H1 (cell line): Measurements from ENCODE around the gene TMPO. TPM values are rescaled to one million over a fixed set of nuclear protein-coding genes. Genes with fewer than 3 reads are reported as not detected.

Experiments used
- CTCF ChIA-PET: fragments of 300-600 bp; sonication (Branson Sonifier 250); formaldehyde crosslinking; loops from one replicate; lab custom pipeline; 2021; ENCODE audit not compliant: partially characterized antibody; lab: Charles Lee
- POLR2A ChIA-PET: fragments of 300-600 bp; sonication (Branson Sonifier 250); formaldehyde crosslinking; loops from one replicate; lab custom pipeline; 2021; ENCODE audit warnings: inconsistent platforms; ENCODE audit not compliant: partially characterized antibody; lab: Charles Lee
- DNase-seq, 2 experiments: peaks; one replicate each; pipeline versions ENCODE4 v3.0.0 to v3.0.0-alpha.2; 2010 to 2022; ENCODE audit warnings: low spot score in 2 of 2, low read depth in 1 of 2, mixed read lengths in 1 of 2
- FAIRE-seq: peaks from 2 replicates; lab custom pipeline; 2011; peaks lifted over from hg19 to GRCh38; lab: Jason Lieb, UNC
- H2AFZ ChIP-seq: 2 replicates; pipeline ENCODE4 v1.8.1; 2012; ENCODE audit warnings: low read length, inconsistent platforms
- H2AK5ac ChIP-seq: 2 replicates; pipeline ENCODE4 v1.6.1; 2013; ENCODE audit warnings: low read depth, low read length
- H2BK120ac ChIP-seq: replicated peaks from 2 replicates; pipeline ENCODE3; 2013; ENCODE audit warnings: low read depth, low read length, inconsistent platforms
- H2BK12ac ChIP-seq: 2 replicates; pipeline ENCODE4 v1.6.1; 2013; ENCODE audit warnings: low read depth, low read length
- H2BK15ac ChIP-seq: 2 replicates; pipeline ENCODE4 v1.6.1; 2013; ENCODE audit warnings: low read length
- H2BK20ac ChIP-seq: 2 replicates; pipeline ENCODE4 v1.6.1; 2013; ENCODE audit warnings: low read length
- H2BK5ac ChIP-seq: 2 replicates; pipeline ENCODE4 v1.6.1; 2013; ENCODE audit warnings: low read depth, low read length
- H3K14ac ChIP-seq: 2 replicates; pipeline ENCODE4 v1.6.1; 2013; ENCODE audit warnings: inconsistent platforms; ENCODE audit not compliant: insufficient read length
- H3K18ac ChIP-seq: 2 replicates; pipeline ENCODE4 v1.6.1; 2013; ENCODE audit warnings: low read length; ENCODE audit errors: extremely low read depth
- H3K23ac ChIP-seq: 2 replicates; pipeline ENCODE4 v1.6.1; 2013; ENCODE audit warnings: inconsistent platforms; ENCODE audit not compliant: insufficient read length
- H3K23me2 ChIP-seq: 2 replicates; pipeline ENCODE4 v1.6.1; 2013; ENCODE audit warnings: low read depth, low read length
- H3K27ac ChIP-seq: 2 replicates; pipeline ENCODE4 v1.6.1; 2011; ENCODE audit warnings: low read depth, low read length, inconsistent platforms
- H3K27me3 ChIP-seq, 4 experiments: replicated peaks in 1 of 4; 1 replicate in 1 of 4; 2 replicates in 3 of 4; pipeline versions ENCODE4 v1.6.1 to v1.8.1; 2011 to 2013; ENCODE audit warnings: low read length in 3 of 4, mild to moderate bottlenecking in 3 of 4, inconsistent platforms in 2 of 4, mixed read lengths in 2 of 4, moderate library complexity in 1 of 4; ENCODE audit not compliant: control insufficient read depth in 3 of 4, insufficient read depth in 3 of 4; ENCODE audit errors: extremely low read depth in 1 of 4
- H3K36me3 ChIP-seq, 4 experiments: 2 replicates each; pipeline versions ENCODE4 v1.6.1 to v1.8.1; 2011 to 2013; ENCODE audit warnings: mild to moderate bottlenecking in 4 of 4, low read length in 3 of 4, moderate library complexity in 2 of 4, control low read depth in 1 of 4, inconsistent platforms in 1 of 4; ENCODE audit not compliant: insufficient read depth in 4 of 4, control insufficient read depth in 2 of 4
- H3K4ac ChIP-seq: replicated peaks from 2 replicates; pipeline ENCODE3; 2013; ENCODE audit warnings: low read length, low read depth, mixed read lengths, inconsistent platforms; ENCODE audit not compliant: insufficient read length
- H3K4me1 ChIP-seq, 4 experiments: replicated peaks in 1 of 4; 1 replicate in 1 of 4; 2 replicates in 3 of 4; pipeline versions ENCODE4 v1.6.1 to v1.8.1; 2011 to 2013; ENCODE audit warnings: low read length in 3 of 4, inconsistent platforms in 2 of 4, mixed read lengths in 1 of 4; ENCODE audit not compliant: insufficient read depth in 4 of 4, control insufficient read depth in 3 of 4
- H3K4me2 ChIP-seq, 2 experiments: 2 replicates each; pipeline versions ENCODE4 v1.6.1 to v1.8.1; 2011 to 2013; ENCODE audit warnings: low read depth in 2 of 2, low read length in 2 of 2, control low read depth in 1 of 2, inconsistent platforms in 1 of 2, mild to moderate bottlenecking in 1 of 2; ENCODE audit not compliant: insufficient read depth in 1 of 2
- H3K4me3 ChIP-seq, 4 experiments: fragments of 200-600, 300-600 bp in 1 of 4; sonication (generic), shearing (Covaris generic), sonication (Bioruptor Twin) in 1 of 4; 2 replicates each; pipeline versions ENCODE4 v1.5.1 to v1.8.1; 2011 to 2016; ENCODE audit warnings: low read length in 4 of 4, low read depth in 3 of 4, control low read depth in 2 of 4, inconsistent platforms in 2 of 4, mild to moderate bottlenecking in 2 of 4, mixed read lengths in 1 of 4, moderate library complexity in 1 of 4; ENCODE audit not compliant: insufficient read depth in 2 of 4; ENCODE audit errors: extremely low read depth in 1 of 4
- H3K56ac ChIP-seq: replicated peaks from 2 replicates; pipeline ENCODE3; 2013; ENCODE audit warnings: low read depth, mild to moderate bottlenecking, mixed read lengths, low read length, inconsistent platforms; ENCODE audit not compliant: insufficient read length
- H3K79me1 ChIP-seq: 2 replicates; pipeline ENCODE4 v1.6.1; 2013; ENCODE audit warnings: low read depth, low read length, control low read depth
- H3K79me2 ChIP-seq, 2 experiments: 2 replicates each; pipeline versions ENCODE4 v1.6.1 to v1.8.1; 2012 to 2013; ENCODE audit warnings: low read length in 2 of 2, mild to moderate bottlenecking in 2 of 2, inconsistent platforms in 1 of 2; ENCODE audit not compliant: insufficient read depth in 2 of 2, control insufficient read depth in 1 of 2
- H3K9ac ChIP-seq, 4 experiments: replicated peaks in 1 of 4; 1 replicate in 1 of 4; 2 replicates in 3 of 4; pipeline versions ENCODE4 v1.6.1 to v1.8.1; 2011 to 2013; ENCODE audit warnings: low read depth in 3 of 4, low read length in 3 of 4, control low read depth in 2 of 4, mild to moderate bottlenecking in 2 of 4, moderate library complexity in 2 of 4, inconsistent platforms in 1 of 4; ENCODE audit errors: extremely low read depth in 1 of 4
- H3K9me3 ChIP-seq, 2 experiments: 2 replicates each; pipeline versions ENCODE4 v1.6.1 to v1.8.1; 2012 to 2013; ENCODE audit warnings: mild to moderate bottlenecking in 2 of 2, moderate library complexity in 2 of 2, control low read depth in 1 of 2, inconsistent platforms in 1 of 2, low read depth in 1 of 2, low read length in 1 of 2, mixed read lengths in 1 of 2; ENCODE audit not compliant: insufficient read depth in 2 of 2
- H4K20me1 ChIP-seq, 2 experiments: replicated peaks in 1 of 2; 2 replicates each; pipeline versions ENCODE3 to v1.8.1; 2011 to 2013; ENCODE audit warnings: inconsistent platforms in 2 of 2, low read length in 2 of 2, mild to moderate bottlenecking in 1 of 2; ENCODE audit not compliant: insufficient read depth in 2 of 2, control insufficient read depth in 1 of 2
- H4K5ac ChIP-seq: 2 replicates; pipeline ENCODE4 v1.6.1; 2013; ENCODE audit warnings: low read length, low read depth, mixed read lengths, inconsistent platforms; ENCODE audit not compliant: insufficient read length
- H4K8ac ChIP-seq: 2 replicates; pipeline ENCODE4 v1.8.0; 2013; ENCODE audit warnings: mild to moderate bottlenecking, moderate library complexity, low read length, inconsistent platforms; ENCODE audit not compliant: insufficient read depth; ENCODE audit errors: extremely low read depth
- H4K91ac ChIP-seq: replicated peaks from 2 replicates; pipeline ENCODE3; 2013; ENCODE audit warnings: low read length, mixed read lengths, inconsistent platforms; ENCODE audit not compliant: insufficient read length
- BACH1 ChIP-seq: IDR thresholded peaks from 2 replicates; pipeline ENCODE4 v1.6.1; 2012; ENCODE audit warnings: low read length, improper control_type of control experiment
- E2F6 ChIP-seq: IDR thresholded peaks from 2 replicates; pipeline ENCODE4 v1.6.1; 2012; ENCODE audit warnings: inconsistent platforms
- EGR1 ChIP-seq: IDR thresholded peaks from 2 replicates; pipeline ENCODE4 v1.6.1; 2011; ENCODE audit warnings: low read depth, low read length, borderline replicate concordance
- GTF2F1 ChIP-seq: IDR thresholded peaks from 2 replicates; pipeline ENCODE4 v1.6.1; 2012; ENCODE audit warnings: low read depth, low read length, improper control_type of control experiment, borderline replicate concordance
- MAX ChIP-seq: IDR thresholded peaks from 2 replicates; pipeline ENCODE4 v1.6.1; 2012; ENCODE audit warnings: inconsistent platforms
- SP4 ChIP-seq: IDR thresholded peaks from 2 replicates; pipeline ENCODE4 v1.6.1; 2012; ENCODE audit warnings: low read length, inconsistent platforms
- TAF1 ChIP-seq: IDR thresholded peaks from 2 replicates; pipeline ENCODE4 v1.6.1; 2011; ENCODE audit warnings: mild to moderate bottlenecking, low read depth, low read length
- TCF12 ChIP-seq: IDR thresholded peaks from 2 replicates; pipeline ENCODE4 v1.6.1; 2011; ENCODE audit warnings: low read depth, mild to moderate bottlenecking, low read length
- TEAD4 ChIP-seq: IDR thresholded peaks from 2 replicates; pipeline ENCODE4 v1.6.1; 2012; ENCODE audit warnings: low read depth, low read length, inconsistent platforms, mixed read lengths
- WGBS, 2 experiments: shearing (Covaris generic) in 1 of 2; methylation state at CpG; one replicate each; pipeline versions ENCODE4 v1.1.6 to v1.1.7; 2013 to 2015; ENCODE audit warnings: low lambda C conversion rate in 2 of 2, mixed read lengths in 2 of 2, inconsistent platforms in 1 of 2, low coverage in 1 of 2, missing lambda C conversion rate in 1 of 2; ENCODE audit not compliant: insufficient replicate concordance in 2 of 2, insufficient coverage in 1 of 2, insufficient read length in 1 of 2; ENCODE audit errors: extremely low coverage in 1 of 2, missing lambda C conversion rate in 1 of 2; 5-methylcytosine and 5-hydroxymethylcytosine counted together
- polyA plus RNA-seq, 7 experiments: library from polyadenylated mRNA; depleted of rRNA in 3 of 7; stranded (reverse) in 5 of 7; unstranded in 2 of 7; fragments of >200 nt in 5 of 7; fragments of 200-250 nt in 2 of 7; gene quantifications; 1 replicate in 5 of 7; 2 replicates in 1 of 7; 4 replicates in 1 of 7; pipeline versions ENCODE4 v1.2.1 to v1.2.3, GENCODE V29; 2011 to 2013; ENCODE audit warnings: missing spikeins in 2 of 7, mixed read lengths in 2 of 7
- total RNA-seq: library from RNA; stranded (reverse); fragmentation: NEBNext Ultra II Directional; extraction: Animal tissue kit (Norgen Biotek cat#: 25700); gene quantifications from 2 replicates; pipeline ENCODE4 v1.2.1, GENCODE V29; 2021

Gene TMPO
- total and polyA plus RNA-seq, 2 of the 8 experiments (the other 6 are each of a cell fraction or from before 2014, with no cell fraction given) = 43.9 to 195 TPM

- Histone ChIP-seq H3K14ac (no peak overlapping the region), H4K8ac (no peak overlapping the region), H3K27ac (no peak overlapping the region), H2BK12ac (no peak overlapping the region), H3K4ac (no peak overlapping the region), H3K18ac (no peak overlapping the region), H3K79me2 (no peaks in the 10 kb centered on the region), H2AFZ (no peak overlapping the region), H3K23ac (no peak overlapping the region), H3K27me3 (no peaks in the 10 kb centered on the region), H3K4me3 (no peak overlapping the region), H2BK5ac (no peak overlapping the region), H3K9ac (no peak overlapping the region), H3K4me1 (no peaks in the 10 kb centered on the region), H3K56ac (no peak overlapping the region), H2BK120ac (no peak overlapping the region), H2AK5ac (no peak overlapping the region), H4K5ac (no peak overlapping the region), H3K9me3 (no peaks in the 10 kb centered on the region), H3K79me1 (no peaks in the 10 kb centered on the region), H3K4me2 (no peak overlapping the region), H4K91ac (no peak overlapping the region), H3K36me3 (no peaks in the 10 kb centered on the region), H2BK20ac (no peak overlapping the region), H2BK15ac (no peak overlapping the region), H3K23me2 (no peaks in the 10 kb centered on the region; the same call in 1 of the 2 replicates), H4K20me1 (no peaks in the 10 kb centered on the region)
- 94% methylated on average over 6 of the region's 6 CpGs; no CpG with 5 or more reads in 1 of the 2 experiments for WGBS, 2 experiments
- POLR2A ChIA-PET = no interaction called here
- DNase-seq = no peak
- CTCF ChIA-PET = interaction anchor here (1.1 to 1.3 kb wide), 2 partner anchors 9 to 10 kb away, joined by 3 to 4 read pairs; no protein-coding TSS in a partner anchor
- FAIRE-seq = no peak
- TF ChIP-seq EGR1 (no peak), SP4 (no peak), MAX (no peak), GTF2F1 (no peak), TEAD4 (no peak), TCF12 (no peak), BACH1 (no peak), E2F6 (no peak), TAF1 (no peak)
Observed at GRCh38 chr12:98582093-98582492, 66.7 kb downstream of the TMPO start.
